SW 1271 (cell line): ENCODE data around the gene ADRA1B.
A peak's percentile ranks its signal among the peaks of the same experiment; 100 is the strongest.

ENCODE experiments used
- DNase-seq, 2 experiments: peaks; one replicate each; lab custom pipeline; 2025; lab: John Stamatoyannopoulos, UW

The ADRA1B gene

DNA sequence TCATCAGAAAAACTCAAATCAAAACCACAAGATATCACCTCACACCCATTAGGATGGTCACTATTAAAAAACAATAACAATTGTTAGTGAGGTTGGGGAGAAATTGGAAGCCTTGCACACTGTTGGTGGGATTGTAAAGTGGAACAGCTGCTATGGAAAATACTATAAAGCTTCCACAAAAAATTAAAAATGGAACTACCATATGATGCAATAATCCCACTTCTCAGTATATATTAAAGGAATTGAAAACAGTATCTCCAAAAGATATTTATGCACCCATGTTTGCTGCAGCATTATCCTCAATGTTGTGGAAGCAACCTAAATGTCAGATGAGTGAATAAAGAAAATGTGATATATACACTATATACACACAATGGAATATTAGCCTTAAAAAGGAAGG, 14.5 kb upstream of the ADRA1B start:
- no peak for DNase-seq

DNA sequence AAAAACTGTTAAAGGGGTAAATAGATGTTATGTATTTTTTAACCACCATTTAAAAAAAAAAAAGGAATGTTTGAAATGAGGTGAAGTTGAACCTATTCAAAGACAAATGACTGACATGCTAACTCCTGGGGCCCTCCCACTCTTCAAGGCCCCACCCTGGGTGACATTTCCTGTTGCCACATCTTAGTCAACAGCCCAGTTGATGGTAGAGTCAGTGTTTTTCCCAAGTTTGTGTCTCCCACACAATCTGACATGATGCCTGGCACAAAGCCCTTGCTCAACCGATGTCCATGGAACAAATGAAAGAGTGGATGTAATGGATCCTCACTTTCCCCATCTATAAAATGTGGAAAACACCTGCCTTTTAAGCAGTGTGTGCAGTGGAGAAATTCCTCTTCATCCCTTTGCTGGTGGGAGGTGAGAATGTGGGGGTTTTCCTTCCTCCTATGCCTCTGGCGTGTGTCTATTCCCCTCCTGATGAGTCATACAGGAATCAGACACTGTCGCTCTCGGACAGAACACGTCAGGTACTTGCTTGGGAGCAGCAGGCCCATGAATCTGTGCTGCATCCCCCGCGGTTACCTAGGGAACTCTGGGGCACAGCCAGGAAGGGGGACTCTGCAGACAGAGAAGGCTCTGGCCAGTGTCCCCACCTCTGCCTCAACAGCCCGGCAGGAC, 13.7 kb upstream of the ADRA1B start:
- DNase-seq, result no peak

GRCh38 chr5:159903131-159903530, 13.2 kb upstream of the ADRA1B start:
- no peak for DNase-seq

DNA sequence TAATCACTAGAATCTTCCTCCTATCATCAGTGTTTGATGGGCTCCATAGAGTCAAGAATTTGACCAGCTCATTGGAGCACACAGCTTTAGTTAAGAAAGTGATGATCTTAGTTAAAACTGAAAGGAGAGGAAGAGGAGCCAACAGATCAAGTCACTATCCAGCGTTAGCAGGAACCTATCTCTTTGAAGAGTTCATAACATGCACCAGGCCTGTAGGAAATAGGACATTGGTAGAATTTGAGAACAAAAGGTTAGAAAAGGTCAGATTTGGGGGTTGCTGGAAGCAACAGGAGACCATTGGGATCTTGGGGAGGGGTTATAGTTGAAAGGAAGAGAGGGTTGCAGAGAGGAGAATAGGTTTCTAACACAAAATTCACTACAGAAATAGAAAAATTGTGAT, 11.4 kb upstream of the ADRA1B start:
- no peak for DNase-seq

GRCh38 chr5:159905496-159905895, 10.8 kb upstream of the ADRA1B start:
- peak; percentile 61 to 67 for DNase-seq

- no peak for DNase-seq
Measured at GRCh38 chr5:159906463-159906862, 9.8 kb upstream of the ADRA1B start.

- DNase-seq, result no peak
Measured at GRCh38 chr5:159906943-159907342, 9.3 kb upstream of the ADRA1B start.

- no peak for DNase-seq
Measured at GRCh38 chr5:159907689-159908590, 8.3 kb upstream of the ADRA1B start.

DNA sequence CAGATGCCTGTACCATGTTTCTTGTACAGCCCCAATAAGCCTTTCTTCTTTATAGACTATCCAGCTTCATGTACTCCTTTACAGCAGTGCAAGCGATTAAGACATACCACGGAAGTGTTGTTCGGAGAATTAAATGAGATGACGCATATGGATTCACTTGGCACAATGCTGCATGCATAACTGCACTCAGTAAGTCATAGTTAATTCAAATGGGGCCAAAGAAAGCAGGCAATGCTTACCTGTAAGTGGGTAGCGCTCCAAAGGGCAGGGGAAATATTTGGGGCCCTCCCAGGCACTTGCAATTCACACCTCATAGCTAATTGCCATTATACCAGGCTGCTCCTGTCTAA, 7.7 kb upstream of the ADRA1B start:
- DNase-seq, result no peak

DNA sequence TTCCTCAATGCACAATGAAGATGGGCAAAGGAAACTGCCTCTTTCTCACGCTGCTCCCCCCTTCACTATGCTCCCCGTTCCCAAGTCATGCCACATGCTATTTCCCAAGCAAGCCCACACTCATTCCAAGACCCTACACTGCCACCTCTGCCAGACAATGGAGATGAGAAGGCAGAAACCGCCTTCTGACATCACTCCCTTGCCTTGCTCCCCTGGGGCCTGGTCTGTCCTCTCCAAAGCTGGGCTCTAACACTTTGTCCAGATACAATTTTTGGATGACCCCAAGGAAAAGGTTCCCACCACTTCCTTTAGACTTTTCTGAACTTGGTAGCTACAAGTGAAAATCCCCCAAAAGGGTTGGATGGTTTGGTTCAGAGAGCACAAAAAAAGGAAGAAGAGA, 7.2 kb upstream of the ADRA1B start:
- no peak for DNase-seq

DNA sequence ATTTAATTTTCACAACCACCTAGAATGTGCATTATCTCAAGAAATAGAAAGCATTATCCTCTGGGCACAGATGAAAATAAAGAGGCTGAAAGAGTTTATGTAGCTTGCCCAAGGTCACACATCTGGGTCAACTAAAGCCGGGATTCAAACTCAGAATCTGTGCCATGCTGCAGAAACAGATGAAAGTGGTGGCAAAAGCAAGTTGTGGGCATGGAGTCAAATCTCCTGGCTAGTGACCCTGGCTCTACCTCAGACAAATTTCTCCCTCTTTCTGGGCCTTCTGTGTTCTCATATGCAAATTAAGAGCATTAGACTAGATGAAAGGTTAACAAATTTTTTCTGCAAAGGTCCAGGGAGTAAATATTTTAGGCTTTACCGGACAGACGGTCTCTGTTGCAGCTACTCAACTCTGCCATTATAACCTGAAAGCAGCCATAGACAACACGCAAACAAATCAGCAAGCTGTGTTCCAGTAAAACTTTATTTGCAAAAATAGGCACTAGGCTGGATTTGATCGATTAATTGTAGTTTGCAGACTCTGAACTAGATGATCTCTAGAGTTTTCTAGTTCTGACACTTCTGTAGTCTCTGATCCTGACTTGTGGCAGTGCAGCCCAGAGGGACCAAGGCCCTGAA, 6.0 kb upstream of the ADRA1B start:
- DNase-seq, result no peak

DNA sequence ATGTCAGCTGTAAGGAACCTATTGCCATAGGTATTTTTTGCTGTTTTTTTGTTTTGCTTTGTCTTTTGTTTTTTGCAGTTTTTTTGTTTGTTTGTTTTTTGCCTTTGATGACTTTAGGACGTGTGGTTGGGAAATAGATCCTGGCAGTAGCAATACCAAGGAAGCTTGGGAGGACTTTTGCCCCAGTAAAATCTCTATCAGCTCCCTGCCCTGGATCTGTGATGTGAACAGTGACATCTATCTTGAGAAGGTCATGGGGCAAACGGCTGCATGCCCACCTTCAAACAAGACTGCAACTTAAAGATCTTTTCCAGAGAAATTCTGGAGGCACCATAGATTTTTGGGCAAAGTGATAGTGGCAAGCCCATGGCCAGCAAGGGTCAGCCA, 5.4 kb upstream of the ADRA1B start:
- no peak for DNase-seq

GRCh38 chr5:159911349-159911748, 4.9 kb upstream of the ADRA1B start:
- no peak for DNase-seq

DNA sequence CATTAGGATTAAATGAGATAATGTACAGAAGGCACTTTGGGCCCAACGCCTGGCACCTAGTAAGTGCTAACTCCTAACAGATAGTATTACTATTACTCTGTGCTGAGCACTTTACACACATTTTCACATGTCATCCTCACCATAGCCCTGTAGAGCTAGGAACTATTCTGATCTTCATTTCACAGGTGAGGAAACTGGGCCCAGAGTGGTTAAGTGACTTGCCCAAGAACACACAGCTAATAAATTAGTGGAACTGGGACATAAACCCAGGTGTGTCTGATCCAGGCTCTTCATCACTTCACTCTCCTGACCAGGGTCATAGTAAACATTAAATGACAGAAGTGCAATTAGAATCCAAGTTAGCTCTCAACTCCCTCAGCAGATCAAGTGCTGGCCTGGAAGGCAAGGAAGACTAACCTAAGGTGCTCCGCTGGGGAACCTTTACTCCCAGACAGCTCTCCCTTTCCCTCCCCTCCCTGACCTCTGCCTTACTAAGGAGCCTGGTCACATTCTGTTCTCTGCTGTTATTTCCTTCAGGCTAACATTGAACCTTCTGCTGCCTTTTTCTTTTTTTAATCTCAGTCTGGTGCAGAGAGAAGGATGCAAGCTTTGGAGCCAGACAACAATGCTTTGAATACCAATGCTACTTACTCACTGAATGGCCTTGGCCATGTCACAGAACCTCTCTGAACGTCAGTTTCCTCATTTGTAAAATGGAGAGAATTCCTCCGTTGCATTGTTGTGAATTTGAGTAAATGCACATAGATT, 4.1 kb upstream of the ADRA1B start:
- peak in 1 of 2 experiments; percentile 34 for DNase-seq

DNA sequence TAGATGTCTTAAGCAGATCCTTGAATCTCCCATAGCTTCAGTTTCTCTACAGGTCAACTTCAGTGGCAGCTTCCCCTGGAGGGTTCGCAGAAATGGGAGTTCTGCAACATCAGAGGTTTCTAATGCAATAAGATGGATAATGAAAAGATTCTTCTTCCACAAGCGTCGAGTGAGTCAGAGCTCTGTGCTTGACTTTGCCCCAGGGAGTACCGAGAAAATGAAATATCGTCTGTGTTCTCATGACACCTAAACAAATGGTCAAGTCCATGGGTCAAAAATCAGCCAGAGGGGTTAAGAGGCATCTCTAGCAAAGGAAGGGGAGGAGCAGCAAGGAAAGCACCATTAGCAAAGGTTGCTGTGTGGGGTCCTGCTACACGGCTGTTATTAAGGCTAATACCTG, 3.2 kb upstream of the ADRA1B start:
- DNase-seq, result no peak

- DNase-seq, result no peak
Measured at GRCh38 chr5:159913501-159913900, 2.8 kb upstream of the ADRA1B start.

DNA sequence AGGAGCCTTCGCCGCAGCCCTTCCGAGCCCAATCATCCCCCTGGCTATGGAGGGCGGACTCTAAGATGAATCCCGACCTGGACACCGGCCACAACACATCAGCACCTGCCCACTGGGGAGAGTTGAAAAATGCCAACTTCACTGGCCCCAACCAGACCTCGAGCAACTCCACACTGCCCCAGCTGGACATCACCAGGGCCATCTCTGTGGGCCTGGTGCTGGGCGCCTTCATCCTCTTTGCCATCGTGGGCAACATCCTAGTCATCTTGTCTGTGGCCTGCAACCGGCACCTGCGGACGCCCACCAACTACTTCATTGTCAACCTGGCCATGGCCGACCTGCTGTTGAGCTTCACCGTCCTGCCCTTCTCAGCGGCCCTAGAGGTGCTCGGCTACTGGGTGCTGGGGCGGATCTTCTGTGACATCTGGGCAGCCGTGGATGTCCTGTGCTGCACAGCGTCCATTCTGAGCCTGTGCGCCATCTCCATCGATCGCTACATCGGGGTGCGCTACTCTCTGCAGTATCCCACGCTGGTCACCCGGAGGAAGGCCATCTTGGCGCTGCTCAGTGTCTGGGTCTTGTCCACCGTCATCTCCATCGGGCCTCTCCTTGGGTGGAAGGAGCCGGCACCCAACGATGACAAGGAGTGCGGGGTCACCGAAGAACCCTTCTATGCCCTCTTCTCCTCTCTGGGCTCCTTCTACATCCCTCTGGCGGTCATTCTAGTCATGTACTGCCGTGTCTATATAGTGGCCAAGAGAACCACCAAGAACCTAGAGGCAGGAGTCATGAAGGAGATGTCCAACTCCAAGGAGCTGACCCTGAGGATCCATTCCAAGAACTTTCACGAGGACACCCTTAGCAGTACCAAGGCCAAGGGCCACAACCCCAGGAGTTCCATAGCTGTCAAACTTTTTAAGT, 819 bp downstream of the ADRA1B start:
- no peak for DNase-seq

- no peak for DNase-seq
Measured at GRCh38 chr5:159917994-159918393, 1.7 kb downstream of the ADRA1B start.

DNA sequence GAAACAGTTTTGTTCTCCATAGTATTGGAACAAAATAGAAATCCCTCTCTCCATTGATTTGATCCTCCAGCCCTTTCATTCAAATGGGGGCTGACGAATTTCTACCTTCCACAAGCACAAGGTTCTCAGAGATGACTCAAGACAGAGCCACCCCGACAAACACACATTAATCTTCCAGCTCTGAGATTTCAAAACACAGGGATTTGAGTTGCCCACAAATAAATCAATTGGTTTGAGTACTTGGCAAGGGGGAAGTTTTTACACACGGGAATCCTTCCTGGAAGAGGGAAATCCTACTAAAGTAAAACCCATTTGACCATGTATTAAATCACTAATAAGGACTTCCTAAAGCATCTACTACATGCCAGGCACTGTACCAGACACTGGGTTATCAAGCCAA, 5.4 kb downstream of the ADRA1B start:
- DNase-seq, result no peak

GRCh38 chr5:159923008-159923407, 6.7 kb downstream of the ADRA1B start:
- no peak for DNase-seq
